Right lobe of liver (tissue), 6 donors: ENCODE measurements around the gene ANKRD31. TPM values are rescaled to one million over a fixed set of nuclear protein-coding genes. Genes with fewer than 3 reads are reported as not detected.

Experiments
- ATAC-seq, 4 donors: fragments of 200-7000 bp; cut with Tn5 transposase; one replicate each; pipeline ENCODE4 v1.9.1; 2020; ENCODE audit warnings: mild to moderate bottlenecking in 4 of 4, moderate library complexity in 4 of 4
- DNase-seq, 3 donors: peaks; one replicate each; pipeline ENCODE4 v3.0.0-alpha.2; 2020
- H3K27ac ChIP-seq, 3 donors: fragments of 200-600 bp; one replicate each; pipeline ENCODE4 v1.8.0; 2022
- H3K27me3 ChIP-seq, 2 donors: fragments of 200-600 bp; one replicate each; pipeline ENCODE4 v1.8.0; 2022
- H3K36me3 ChIP-seq, 4 donors: fragments of 200-600 bp; sonication (generic) in 1 of 4; one replicate each; pipeline versions ENCODE4 v1.5.1 to v1.8.0; 2017 to 2022; ENCODE audit warnings: control low read depth in 1 of 4
- H3K4me1 ChIP-seq, 4 donors: fragments of 200-600 bp; sonication (generic) in 1 of 4; one replicate each; pipeline versions ENCODE4 v1.5.1 to v1.8.0; 2017 to 2022; ENCODE audit warnings: control low read depth in 1 of 4
- H3K4me3 ChIP-seq, 3 donors: fragments of 200-600 bp; one replicate each; pipeline ENCODE4 v1.8.0; 2022
- H3K9me3 ChIP-seq, 4 donors: fragments of 200-600 bp; sonication (generic) in 1 of 4; one replicate each; pipeline versions ENCODE4 v1.5.1 to v1.8.0; 2017 to 2022; ENCODE audit warnings: control low read depth in 1 of 4
- POLR2A ChIP-seq: fragments of 450-650 bp; IDR thresholded peaks from one replicate; pipeline ENCODE4 v1.6.1; 2017; ENCODE audit warnings: antibody characterized with exemption, mild to moderate bottlenecking
- WGBS: methylation state at CpG from one replicate; pipeline ENCODE4 v1.1.6; 2018; ENCODE audit warnings: low coverage, low lambda C conversion rate; ENCODE audit not compliant: insufficient coverage; ENCODE audit errors: missing lambda C conversion rate; 5-methylcytosine and 5-hydroxymethylcytosine counted together
- intact Hi-C, 2 donors: fragments of 100-400 bp; cut with DNase I; formaldehyde crosslinking; loops; one replicate each; pipeline versions ENCODE4 v1.11.2 to v1.14.1; 2022
- total RNA-seq, 6 experiments: library from RNA; depleted of rRNA in 2 of 6; stranded (reverse); fragments of >200 nt in 2 of 6; fragmentation: NEBNext Ultra II Directional in 3 of 6; extraction: Animal tissue kit (Norgen Biotek cat#: 25700) in 3 of 6; gene quantifications; one replicate each; pipeline versions ENCODE4 v1.1.0 to v1.2.4, GENCODE V29; 2016 to 2023
- TF ChIP-seq, protein P1 (sequence below), 4 donors: fragments of 200-600 bp in 3 of 4; fragments of 450-650 bp in 1 of 4; IDR thresholded peaks; one replicate each; pipeline versions ENCODE4 v1.5.1 to v1.8.0; 2016 to 2022; ENCODE audit warnings: antibody characterized with exemption in 4 of 4, mild to moderate bottlenecking in 2 of 4
- donor health status: DM: no; HTN: yes; CAD: no.
- donor health status: DM: no; HTN: no; CAD: no.
- donor health status: DM: no; HTN: no; CAD: no.
- donor health status: DM: no; HTN: yes; CAD: no.
- donor health status: DM: no; HTN: yes; CAD: no.

Gene ANKRD31
- total RNA-seq, 6 experiments from 2014 or later, result 0.02 to 0.15 (median 0.12) TPM; not detected in 1

DNA sequence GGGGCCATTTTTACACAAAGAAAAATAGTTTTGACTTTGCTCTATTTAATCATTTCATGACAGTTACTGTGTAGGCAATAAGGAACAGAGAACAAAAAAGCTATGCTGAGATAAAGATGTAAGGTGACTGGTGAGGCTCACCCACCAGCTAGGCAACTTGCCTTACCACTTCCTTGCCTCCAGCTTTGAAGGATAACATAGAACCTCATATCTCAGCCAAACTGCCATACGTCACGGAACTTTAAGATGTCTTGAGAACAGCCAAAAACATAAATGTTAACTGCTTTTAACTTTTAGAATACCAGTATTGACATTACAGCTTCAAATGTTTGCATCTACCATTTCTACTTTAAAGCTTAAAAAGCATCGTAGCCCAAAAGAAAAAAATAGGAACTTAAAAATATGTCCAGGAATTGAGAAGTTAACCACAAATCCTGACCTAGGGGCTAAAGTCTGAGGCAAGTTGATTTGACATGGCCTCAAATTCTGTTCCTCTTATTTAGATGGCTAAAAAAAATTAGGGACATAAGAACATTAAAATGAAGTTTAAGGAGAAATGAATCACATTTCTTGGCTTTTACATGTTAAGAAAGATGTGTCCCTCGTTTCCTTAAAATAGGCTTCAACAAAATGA is 176.6 kb downstream of the ANKRD31 start:
- Histone ChIP-seq H3K4me3 (no peak overlapping the region), H3K27me3 (no peaks in the 10 kb centered on the region), H3K9me3 (no peaks in the 10 kb centered on the region), H3K36me3 (no peaks in the 10 kb centered on the region), H3K4me1 (no peaks in the 10 kb centered on the region), H3K27ac (no peak overlapping the region)
- DNase-seq, result no peak
- no peak for ATAC-seq
- WGBS, result 63% methylated on average over 4 of the region's 4 CpGs
- intact Hi-C loops, result loop anchor here in 1 of 2 donors (10.0 kb wide), 1 partner anchor 125 kb away; no protein-coding TSS in a partner anchor
- no peak for TF ChIP-seq POLR2A

DNA sequence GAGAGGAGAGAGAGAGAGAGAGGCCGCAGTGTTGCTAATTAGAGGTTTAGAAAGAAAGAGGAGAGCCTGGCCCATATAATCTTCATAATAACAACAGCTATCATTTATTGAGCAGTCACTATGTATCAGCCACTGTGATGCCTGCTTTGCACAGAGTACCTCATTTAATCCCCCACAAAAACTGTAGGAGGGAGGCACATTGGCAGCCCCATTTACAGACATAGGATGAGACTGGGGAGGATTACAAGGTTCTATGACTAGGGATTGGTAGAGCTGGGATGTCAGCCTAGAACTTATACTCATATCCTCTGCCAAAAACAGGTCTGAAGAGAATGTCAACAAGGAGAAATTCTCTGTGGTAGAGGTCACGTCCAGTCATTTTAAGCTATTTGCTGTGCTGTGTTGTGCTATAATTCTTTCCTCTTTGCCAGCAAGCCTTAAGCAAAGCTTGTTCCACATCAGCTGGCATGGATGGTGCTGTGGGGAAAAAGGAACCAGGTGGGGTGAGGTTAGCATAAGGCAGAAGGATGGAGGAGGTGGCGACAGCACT is 177.6 kb downstream of the ANKRD31 start:
- Histone ChIP-seq H3K27me3 (no peaks in the 10 kb centered on the region), H3K4me1 (peaks cover 0 to 7% (median 0%) of the 10 kb centered on the region in 4 donors), H3K36me3 (no peaks in the 10 kb centered on the region), H3K27ac (no peak overlapping the region), H3K9me3 (no peaks in the 10 kb centered on the region), H3K4me3 (no peak overlapping the region)
- ATAC-seq (peak in 2 of 4 donors; percentile 17 to 41), DNase-seq (no peak)
- 72% methylated on average over 3 of the region's 3 CpGs for WGBS
- no peak for TF ChIP-seq POLR2A
- TF ChIP-seq, protein P1, sequence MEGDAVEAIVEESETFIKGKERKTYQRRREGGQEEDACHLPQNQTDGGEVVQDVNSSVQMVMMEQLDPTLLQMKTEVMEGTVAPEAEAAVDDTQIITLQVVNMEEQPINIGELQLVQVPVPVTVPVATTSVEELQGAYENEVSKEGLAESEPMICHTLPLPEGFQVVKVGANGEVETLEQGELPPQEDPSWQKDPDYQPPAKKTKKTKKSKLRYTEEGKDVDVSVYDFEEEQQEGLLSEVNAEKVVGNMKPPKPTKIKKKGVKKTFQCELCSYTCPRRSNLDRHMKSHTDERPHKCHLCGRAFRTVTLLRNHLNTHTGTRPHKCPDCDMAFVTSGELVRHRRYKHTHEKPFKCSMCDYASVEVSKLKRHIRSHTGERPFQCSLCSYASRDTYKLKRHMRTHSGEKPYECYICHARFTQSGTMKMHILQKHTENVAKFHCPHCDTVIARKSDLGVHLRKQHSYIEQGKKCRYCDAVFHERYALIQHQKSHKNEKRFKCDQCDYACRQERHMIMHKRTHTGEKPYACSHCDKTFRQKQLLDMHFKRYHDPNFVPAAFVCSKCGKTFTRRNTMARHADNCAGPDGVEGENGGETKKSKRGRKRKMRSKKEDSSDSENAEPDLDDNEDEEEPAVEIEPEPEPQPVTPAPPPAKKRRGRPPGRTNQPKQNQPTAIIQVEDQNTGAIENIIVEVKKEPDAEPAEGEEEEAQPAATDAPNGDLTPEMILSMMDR (IDR thresholded peaks at IDR 0.05), result no peak
- intact Hi-C loops, result loop anchor here in 1 of 2 donors (10.0 kb wide), 1 partner anchor 124 kb away; no protein-coding TSS in a partner anchor

DNA sequence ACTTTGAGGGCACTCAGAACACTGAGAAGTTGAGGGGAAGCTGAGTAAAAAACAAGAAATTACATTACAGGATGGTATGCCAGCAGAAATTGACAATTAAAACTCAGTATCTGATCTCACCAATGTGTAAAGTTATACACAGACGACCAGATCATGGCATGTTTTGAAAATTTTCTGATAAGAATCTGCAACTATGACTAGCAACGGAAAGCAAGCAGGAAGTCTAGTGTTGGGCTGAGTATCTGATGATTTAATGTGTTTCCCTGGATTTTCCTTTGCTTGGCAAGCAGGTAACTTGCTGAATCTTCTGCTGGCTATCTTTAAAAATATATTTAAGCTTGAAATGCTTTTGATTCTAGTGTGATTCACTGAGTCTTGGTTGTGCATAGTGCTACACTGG is 179.1 kb downstream of the ANKRD31 start:
- ATAC-seq, result no peak
- intact Hi-C loops, result loop anchor here in 1 of 2 donors (10.0 kb wide), 1 partner anchor 123 kb away; no protein-coding TSS in a partner anchor
- no peak overlapping the region for H3K27ac ChIP-seq

DNA sequence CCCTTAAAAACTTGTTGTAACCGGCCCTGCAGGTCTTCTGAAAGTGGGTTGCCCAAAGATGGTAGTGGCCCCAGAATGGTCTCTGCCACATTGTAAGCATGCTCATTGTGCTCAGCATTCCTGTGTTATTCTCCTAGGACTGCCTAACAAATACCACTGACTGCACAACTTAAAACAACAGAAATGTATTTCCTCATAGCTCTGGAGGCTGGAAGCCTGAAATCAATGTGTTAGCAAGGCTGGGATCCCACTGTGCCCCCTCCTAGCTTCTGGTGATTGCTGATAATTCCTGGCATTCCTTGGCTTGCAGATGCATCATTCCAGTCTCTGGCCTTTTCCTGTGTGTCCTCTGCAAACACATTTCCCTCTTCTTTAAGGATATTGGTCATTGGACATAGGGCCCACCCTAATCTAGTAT is 180.9 kb downstream of the ANKRD31 start:
- Histone ChIP-seq H3K27me3 (no peaks in the 10 kb centered on the region), H3K9me3 (no peaks in the 10 kb centered on the region), H3K27ac (no peak overlapping the region), H3K36me3 (no peaks in the 10 kb centered on the region), H3K4me1 (peaks cover 0 to 18% (median 0%) of the 10 kb centered on the region in 4 donors), H3K4me3 (no peak overlapping the region)
- intact Hi-C loops, result loop anchor here in 1 of 2 donors (10.0 kb wide), 1 partner anchor 121 kb away; no protein-coding TSS in a partner anchor
- TF ChIP-seq POLR2A, result no peak
- TF ChIP-seq, protein P1 (IDR thresholded peaks at IDR 0.05), result no peak
- DNase-seq (no peak), ATAC-seq (no peak)
- WGBS, result no CpG with 5 or more reads among the region's 1 CpG

More for the DNA sequence above, 179.1 kb downstream of the ANKRD31 start:
- WGBS, result 46% methylated on average over 2 of the region's 2 CpGs
- Histone ChIP-seq H3K4me1 (peaks cover 0 to 8% (median 0%) of the 10 kb centered on the region in 4 donors), H3K36me3 (no peaks in the 10 kb centered on the region), H3K27me3 (no peaks in the 10 kb centered on the region), H3K4me3 (no peak overlapping the region), H3K9me3 (no peaks in the 10 kb centered on the region)
- no peak for TF ChIP-seq POLR2A
- TF ChIP-seq, protein P1 (IDR thresholded peaks at IDR 0.05), result no peak
- no peak for DNase-seq
